Esophagus squamous epithelium (tissue), 5 donors: ENCODE results near the gene PLSCR4. TPM values are rescaled to one million over a fixed set of nuclear protein-coding genes. Genes with fewer than 3 reads are reported as not detected.

ENCODE experiments used
- DNase-seq: peaks from one replicate; lab custom pipeline; 2025; lab: John Stamatoyannopoulos, UW
- H3K27ac ChIP-seq, 4 donors: fragments of 200-600 bp; sonication (generic); one replicate each; pipeline ENCODE4 v1.5.1; 2016 to 2019; ENCODE audit warnings: mild to moderate bottlenecking in 1 of 4
- H3K27me3 ChIP-seq, 4 donors: fragments of 200-600 bp; sonication (generic); 1 replicate in 3 of 4; 2 replicates in 1 of 4; pipeline versions ENCODE4 v1.5.1 to v1.6.0; 2017 to 2021; ENCODE audit warnings: antibody characterized with exemption in 1 of 4
- H3K36me3 ChIP-seq, 3 donors: fragments of 200-600 bp; sonication (generic); one replicate each; pipeline ENCODE4 v1.5.1; 2016 to 2019
- H3K4me1 ChIP-seq, 3 donors: fragments of 200-600 bp; sonication (generic); one replicate each; pipeline ENCODE4 v1.5.1; 2017 to 2019
- H3K4me3 ChIP-seq, 4 donors: fragments of 200-600 bp; sonication (generic); 1 replicate in 3 of 4; 2 replicates in 1 of 4; pipeline ENCODE4 v1.5.1; 2016 to 2019; ENCODE audit warnings: mild to moderate bottlenecking in 2 of 4, moderate library complexity in 1 of 4
- H3K9me3 ChIP-seq, 3 donors: fragments of 200-600 bp; sonication (generic); one replicate each; pipeline ENCODE4 v1.5.1; 2016 to 2019
- CTCF ChIP-seq, 6 experiments: fragments of 450-650 bp in 4 of 6; fragments of 200-600 bp in 2 of 6; sonication (generic) in 2 of 6; IDR thresholded peaks; one replicate each; pipeline ENCODE4 v1.5.1; 2016 to 2019; ENCODE audit warnings: antibody characterized with exemption in 6 of 6, mild to moderate bottlenecking in 4 of 6, moderate library complexity in 4 of 6
- POLR2A ChIP-seq, 4 donors: fragments of 450-650 bp; IDR thresholded peaks; one replicate each; pipeline ENCODE4 v1.6.1; 2017; ENCODE audit warnings: antibody characterized with exemption in 4 of 4, mild to moderate bottlenecking in 4 of 4, moderate library complexity in 3 of 4
- WGBS, 2 donors: methylation state at CpG; one replicate each; pipeline ENCODE4 v1.1.5; 2018; 5-methylcytosine and 5-hydroxymethylcytosine counted together
- intact Hi-C: fragments of 100-400 bp; cut with DNase I; formaldehyde crosslinking; loops from one replicate; pipeline ENCODE4 v1.15.0; 2022
- total RNA-seq, 4 donors: library from RNA; depleted of rRNA; stranded (reverse); fragments of >200 nt; gene quantifications; one replicate each; pipeline ENCODE4 v1.1.0, GENCODE V29; 2016
- donor health status: DM: yes; HTN: yes; CAD: no.

PLSCR4 gene
- total RNA-seq, 4 donors from 2014 or later: 5.5 to 39.1 (median 13.4) TPM

GRCh38 chr3:146271180-146271579 lies 20.3 kb upstream of the PLSCR4 start:
- intact Hi-C loops: no loop called here
- H3K9me3 ChIP-seq: no peaks in the 10 kb centered on the region
- TF ChIP-seq POLR2A (IDR thresholded peaks at IDR 0.05) (no peak), CTCF (IDR thresholded peaks at IDR 0.05) (no peak)
- H3K4me3 ChIP-seq: no peak overlapping the region
- H3K4me1 ChIP-seq: peaks cover 0 to 9% (median 4%) of the 10 kb centered on the region in 3 donors
- H3K36me3 ChIP-seq: no peaks in the 10 kb centered on the region
- no peak overlapping the region for H3K27ac ChIP-seq
- no peaks in the 10 kb centered on the region for H3K27me3 ChIP-seq
- no peak for DNase-seq

- Histone ChIP-seq H3K4me3 (no peak overlapping the region), H3K4me1 (peaks cover 0 to 2% (median 1%) of the 10 kb centered on the region in 3 donors), H3K9me3 (no peaks in the 10 kb centered on the region), H3K27ac (no peak overlapping the region), H3K36me3 (no peaks in the 10 kb centered on the region), H3K27me3 (no peaks in the 10 kb centered on the region)
- DNase-seq: no peak
- TF ChIP-seq CTCF (IDR thresholded peaks at IDR 0.05): no peak
- TF ChIP-seq POLR2A (IDR thresholded peaks at IDR 0.05): no peak
- intact Hi-C loops: no loop called here
- WGBS, 2 donors: 79 to 86% methylated on average over 4 of the region's 4 CpGs
Measured at GRCh38 chr3:146269271-146269670, 18.4 kb upstream of the PLSCR4 start.

DNA sequence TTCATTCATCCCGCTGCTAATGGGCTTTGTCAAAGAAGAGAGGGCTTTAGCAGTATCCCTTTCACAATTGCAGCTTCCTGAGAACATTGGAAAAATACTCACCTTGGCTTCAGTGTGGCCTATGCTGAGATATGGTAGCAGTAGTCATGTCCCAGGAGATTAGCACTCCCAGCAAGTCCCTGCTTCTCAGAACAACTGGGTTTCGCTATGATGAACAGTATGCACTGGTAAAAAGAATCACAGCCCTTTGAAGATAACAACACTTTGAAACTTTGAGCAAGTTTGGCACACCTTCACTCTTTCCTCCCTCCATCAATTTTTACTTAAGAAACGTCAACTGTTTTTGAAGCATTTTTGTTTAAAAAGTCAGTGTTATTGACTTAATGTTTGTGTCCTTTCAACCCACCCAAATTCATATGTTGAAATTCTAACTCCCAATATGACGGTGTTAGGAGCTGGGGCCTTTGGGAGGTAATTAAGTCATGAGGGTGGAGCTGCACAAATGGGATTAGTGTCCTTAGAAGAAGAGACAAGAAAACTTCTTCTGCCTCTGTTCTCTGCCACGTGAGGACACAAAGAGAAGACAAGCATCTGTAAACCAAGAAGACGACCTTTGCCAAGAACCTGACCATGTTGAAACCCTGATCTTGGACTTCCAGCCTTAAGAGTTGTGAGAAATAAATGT lies 17.8 kb upstream of the PLSCR4 start:
- H3K9me3 ChIP-seq: no peaks in the 10 kb centered on the region
- no peak overlapping the region for H3K27ac ChIP-seq
- no peaks in the 10 kb centered on the region for H3K27me3 ChIP-seq
- no peak overlapping the region for H3K4me3 ChIP-seq
- intact Hi-C loops: no loop called here
- TF ChIP-seq POLR2A (IDR thresholded peaks at IDR 0.05) (no peak), CTCF (IDR thresholded peaks at IDR 0.05) (no peak)
- H3K36me3 ChIP-seq: no peaks in the 10 kb centered on the region
- no peak for DNase-seq
- H3K4me1 ChIP-seq: no peaks in the 10 kb centered on the region
- WGBS, 2 donors: 76 to 86% methylated on average over 6 of the region's 6 CpGs

- no peak overlapping the region for H3K27ac ChIP-seq
- H3K4me1 ChIP-seq: no peaks in the 10 kb centered on the region
- WGBS, 2 donors: 81 to 82% methylated on average over 1 of the region's 1 CpG
- no peaks in the 10 kb centered on the region for H3K36me3 ChIP-seq
- TF ChIP-seq POLR2A (IDR thresholded peaks at IDR 0.05) (no peak), CTCF (IDR thresholded peaks at IDR 0.05) (no peak)
- intact Hi-C loops: no loop called here
- no peak overlapping the region for H3K4me3 ChIP-seq
- H3K9me3 ChIP-seq: no peaks in the 10 kb centered on the region
- DNase-seq: no peak
- no peaks in the 10 kb centered on the region for H3K27me3 ChIP-seq
Measured at GRCh38 chr3:146265720-146266119, 14.8 kb upstream of the PLSCR4 start.

DNA sequence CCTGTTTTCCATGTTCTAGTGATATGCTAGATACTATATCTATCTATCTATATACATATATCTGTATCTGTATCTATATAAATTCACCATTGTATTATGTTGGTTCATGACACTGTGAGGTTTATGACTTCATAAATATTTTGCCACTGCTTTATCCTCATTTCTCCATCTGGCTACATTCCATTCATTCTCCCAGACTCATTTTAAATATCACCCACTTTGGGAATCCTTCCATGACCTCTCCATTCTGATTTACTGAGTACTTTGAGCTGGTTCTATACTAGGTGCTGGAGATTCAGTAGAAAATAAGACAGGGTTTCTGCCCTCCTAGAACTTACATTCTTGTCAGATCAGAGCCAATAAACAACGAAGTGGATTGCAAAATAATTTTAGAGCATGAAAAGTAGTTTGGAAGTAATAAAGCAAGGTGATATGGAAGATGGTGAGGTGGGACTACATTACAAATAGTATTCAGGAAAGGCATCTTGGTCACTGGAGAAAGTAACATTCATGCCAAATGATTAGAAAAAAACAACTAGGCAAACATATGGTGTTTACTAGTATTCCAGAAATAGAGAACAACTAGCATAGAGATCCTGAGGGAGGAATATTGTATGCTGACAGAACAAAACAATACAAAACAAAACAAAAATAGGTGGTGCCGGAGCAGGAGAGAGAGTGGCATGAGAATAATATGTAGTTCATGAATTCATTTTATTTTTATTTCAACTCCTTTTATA lies 11.6 kb upstream of the PLSCR4 start:
- intact Hi-C loops: no loop called here
- TF ChIP-seq POLR2A (IDR thresholded peaks at IDR 0.05) (no peak), CTCF (IDR thresholded peaks at IDR 0.05) (no peak)
- WGBS, 2 donors: 79 to 82% methylated on average over 2 of the region's 2 CpGs
- H3K27me3 ChIP-seq: no peaks in the 10 kb centered on the region
- no peak for DNase-seq
- no peak overlapping the region for H3K27ac ChIP-seq
- no peaks in the 10 kb centered on the region for H3K36me3 ChIP-seq
- H3K4me3 ChIP-seq: no peak overlapping the region
- H3K4me1 ChIP-seq: no peaks in the 10 kb centered on the region
- H3K9me3 ChIP-seq: no peaks in the 10 kb centered on the region
